Cortex of kidney (tissue), 1 donor: Measurements from ENCODE around the gene CSNK2A2.

Experiments used
- DNase-seq: peaks from one replicate; lab custom pipeline; 2025; lab: John Stamatoyannopoulos, UW

Gene CSNK2A2

GRCh38 chr16:58138852-58139251 lies 59.1 kb downstream of the CSNK2A2 start:
- no peak for DNase-seq

GRCh38 chr16:58137581-58137980 lies 60.3 kb downstream of the CSNK2A2 start:
- no peak for DNase-seq

GRCh38 chr16:58129097-58129936 lies 68.6 kb downstream of the CSNK2A2 start, which contains the start of gene CFAP20:
Gene CFAP20 (minus strand): TSS chr16:58129381. CDS start chr16:58129115, 266 bp downstream.
- peak; percentile 58 for DNase-seq

GRCh38 chr16:58128711-58129096 lies 69.2 kb downstream of the CSNK2A2 start:
- no peak for DNase-seq

GRCh38 chr16:58128181-58128631 lies 69.7 kb downstream of the CSNK2A2 start:
- DNase-seq: no peak

DNA sequence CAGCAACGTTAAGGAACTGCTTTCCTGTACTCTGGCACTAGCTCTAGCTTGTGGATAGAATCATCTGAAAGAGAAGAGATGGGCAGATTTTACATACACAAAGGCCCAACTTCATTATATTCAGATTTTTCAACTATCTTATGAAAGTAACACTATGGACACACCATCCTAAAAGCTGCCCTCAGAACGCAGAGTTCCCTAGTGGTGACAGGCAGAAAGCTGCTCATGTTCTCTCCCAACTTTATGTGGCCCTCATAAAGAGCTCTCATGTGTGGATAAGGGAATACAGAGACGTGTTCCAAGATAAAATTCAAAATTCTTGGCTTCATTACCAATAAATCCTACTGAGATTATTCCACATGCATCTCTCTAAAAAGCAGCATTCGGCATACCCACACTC lies 70.3 kb downstream of the CSNK2A2 start:
- DNase-seq: no peak

GRCh38 chr16:58127033-58127556 lies 70.8 kb downstream of the CSNK2A2 start:
- no peak for DNase-seq

DNA sequence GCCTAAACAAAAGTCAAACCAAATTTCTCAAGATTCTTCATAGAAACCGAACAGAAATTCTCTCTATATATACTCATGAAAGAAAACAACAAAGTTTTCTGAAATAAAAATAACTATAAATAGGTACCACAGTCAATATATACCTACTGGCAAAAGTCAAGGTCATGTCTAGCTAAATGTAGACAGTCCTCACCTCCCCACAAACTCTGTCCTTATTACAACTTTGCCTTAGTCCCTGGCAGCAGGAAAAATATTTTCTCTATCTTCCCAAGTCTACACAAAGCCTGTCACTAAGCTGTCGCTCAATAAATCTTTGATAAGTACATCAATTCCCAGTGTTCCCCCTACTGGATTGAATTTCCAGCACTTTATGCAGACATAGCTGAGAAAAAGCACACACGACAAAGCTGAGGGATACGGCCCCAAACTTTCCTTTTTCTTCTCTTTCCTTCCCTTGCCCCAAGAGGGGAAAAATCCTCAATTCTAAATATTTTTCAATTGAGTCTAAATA lies 71.4 kb downstream of the CSNK2A2 start:
- DNase-seq: no peak

GRCh38 chr16:58125781-58126335 lies 72.0 kb downstream of the CSNK2A2 start:
- DNase-seq: no peak

- DNase-seq: no peak
These were observed 72.9 kb downstream of the CSNK2A2 start for GRCh38 chr16:58125041-58125440.

DNA sequence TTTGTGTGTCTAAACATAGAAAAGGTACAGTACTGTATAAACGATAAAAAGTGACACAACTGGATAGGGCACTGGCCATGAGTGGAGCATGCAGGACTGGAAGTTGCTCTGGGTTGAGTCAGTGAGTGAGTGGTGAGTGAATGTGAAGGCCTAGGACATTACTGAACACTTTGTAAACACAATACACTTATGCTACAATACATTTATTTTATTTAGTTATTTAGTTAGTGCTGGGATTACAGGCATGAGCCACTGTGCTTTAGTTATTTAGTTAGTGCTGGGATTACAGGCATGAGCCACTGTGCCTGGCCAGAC lies 73.3 kb downstream of the CSNK2A2 start:
- DNase-seq: no peak

- no peak for DNase-seq
These were observed 73.9 kb downstream of the CSNK2A2 start for GRCh38 chr16:58123896-58124600.

DNA sequence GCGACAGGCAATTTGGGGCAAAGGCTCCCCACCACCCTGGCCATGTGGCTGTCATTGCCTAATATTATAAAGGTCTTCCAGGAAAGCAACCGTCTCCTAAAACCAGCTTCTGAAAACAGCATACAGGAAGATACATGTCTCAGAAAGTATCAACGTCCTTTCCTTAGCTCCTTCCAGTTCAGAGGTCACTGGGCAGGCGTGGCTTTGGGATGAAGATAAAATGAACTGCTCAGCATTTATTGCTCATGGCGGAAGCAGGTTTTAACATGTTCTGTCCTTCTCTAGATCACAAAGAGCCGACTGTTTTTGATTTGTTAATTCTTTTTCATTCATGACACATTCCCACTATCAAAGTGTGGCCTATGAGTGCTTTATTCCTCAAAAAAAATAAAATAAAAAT lies 76.8 kb downstream of the CSNK2A2 start:
- DNase-seq: no peak

GRCh38 chr16:58120234-58120633 lies 77.7 kb downstream of the CSNK2A2 start:
- no peak for DNase-seq

GRCh38 chr16:58119509-58119845 lies 78.4 kb downstream of the CSNK2A2 start:
- DNase-seq: no peak

GRCh38 chr16:58118801-58119508 lies 79.0 kb downstream of the CSNK2A2 start:
- no peak for DNase-seq

DNA sequence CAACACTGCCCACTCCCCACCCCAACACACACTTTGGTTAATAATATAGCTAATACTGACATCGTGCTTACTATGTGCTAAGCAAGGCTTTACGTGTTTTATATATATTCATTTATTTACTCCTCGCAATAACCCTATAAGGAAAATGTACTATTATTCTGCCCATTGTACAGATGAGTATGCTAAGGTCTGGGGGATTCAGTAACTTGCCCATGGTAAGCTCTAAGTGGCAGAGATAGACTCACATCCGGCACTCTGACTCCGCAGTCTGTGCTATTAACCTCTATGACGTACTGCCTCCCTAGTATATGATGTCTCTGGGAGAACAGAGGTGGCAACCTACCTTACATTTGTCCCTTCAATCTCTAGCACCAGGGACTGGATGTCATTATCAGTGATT lies 81.4 kb downstream of the CSNK2A2 start:
- DNase-seq: no peak

DNA sequence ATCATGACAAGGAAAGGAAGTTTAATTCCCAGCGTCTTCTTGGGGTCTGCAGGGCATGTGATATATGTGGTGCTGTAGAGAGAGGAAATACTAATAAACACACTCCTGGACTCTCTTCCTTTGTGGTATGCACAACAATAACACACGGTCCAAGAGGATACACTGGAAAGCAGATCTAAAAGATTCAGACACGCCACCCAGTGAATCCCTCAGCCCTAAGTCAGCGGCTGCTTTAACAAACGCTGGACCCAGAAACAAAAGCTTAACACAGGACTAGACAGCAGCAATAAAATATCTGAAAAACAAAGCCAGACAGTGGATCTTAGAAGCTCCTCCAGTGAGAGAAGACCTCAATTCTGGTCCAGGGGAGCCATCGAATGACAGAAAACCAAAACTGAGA lies 81.8 kb downstream of the CSNK2A2 start:
- DNase-seq: no peak

GRCh38 chr16:58114827-58115825 lies 82.8 kb downstream of the CSNK2A2 start:
- DNase-seq: no peak

DNA sequence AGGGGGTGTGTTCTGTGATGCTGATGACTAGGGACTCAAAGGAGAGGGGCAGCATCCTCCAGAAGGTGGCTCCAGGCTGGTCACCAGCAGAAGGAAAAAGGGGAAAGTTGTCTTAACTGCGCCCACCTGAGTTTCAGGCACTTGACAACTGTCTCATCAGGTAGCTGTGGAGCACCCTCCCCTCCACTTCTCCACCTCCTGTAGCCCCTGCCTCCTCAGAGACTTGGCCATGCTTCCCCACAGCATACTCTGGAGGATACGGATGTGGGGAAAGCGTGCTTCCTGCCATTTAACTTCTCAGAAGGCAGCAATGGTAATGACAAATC lies 86.6 kb downstream of the CSNK2A2 start:
- DNase-seq: no peak
